Glutamatergic neuron (in vitro differentiated cells): Measurements from ENCODE around the gene APOBEC3H. TPM values are rescaled to one million over a fixed set of nuclear protein-coding genes. Genes with fewer than 3 reads are reported as not detected.

Experiments used
- DNase-seq: peaks from one replicate; pipeline ENCODE4 v3.0.0; 2022
- H3K27ac Mint-ChIP-seq: one replicate; pipeline ENCODE4 v1.8.0; 2020; ENCODE audit warnings: mild to moderate bottlenecking, mixed read lengths, inconsistent platforms; ENCODE audit not compliant: unreplicated experiment
- H3K27me3 Mint-ChIP-seq: one replicate; pipeline ENCODE4 v1.8.0; 2020; ENCODE audit warnings: mild to moderate bottlenecking, moderate library complexity, mixed read lengths, inconsistent platforms; ENCODE audit not compliant: unreplicated experiment
- H3K36me3 Mint-ChIP-seq: one replicate; pipeline ENCODE4 v1.8.0; 2020; ENCODE audit warnings: mild to moderate bottlenecking, mixed read lengths, inconsistent platforms; ENCODE audit not compliant: unreplicated experiment
- H3K4me1 Mint-ChIP-seq: one replicate; pipeline ENCODE4 v1.8.0; 2020; ENCODE audit warnings: mild to moderate bottlenecking, low read depth, mixed read lengths, inconsistent platforms; ENCODE audit not compliant: unreplicated experiment
- H3K4me3 Mint-ChIP-seq: one replicate; pipeline ENCODE4 v1.8.0; 2020; ENCODE audit warnings: mild to moderate bottlenecking, mixed read lengths, inconsistent platforms; ENCODE audit not compliant: unreplicated experiment
- H3K9me3 Mint-ChIP-seq: one replicate; pipeline ENCODE4 v1.8.0; 2020; ENCODE audit warnings: mild to moderate bottlenecking, moderate library complexity, mixed read lengths, inconsistent platforms; ENCODE audit not compliant: unreplicated experiment
- total RNA-seq: library from RNA; stranded (reverse); fragmentation: NEBNext Ultra II Directional; extraction: Animal tissue kit (Norgen Biotek cat#: 25700); gene quantifications from one replicate; pipeline ENCODE4 v1.2.1, GENCODE V29; 2021; ENCODE audit not compliant: unreplicated experiment
- TF ChIP-seq, protein P1 (sequence below): fragments of 200-600 bp; sonication (generic); IDR thresholded peaks from one replicate; pipeline ENCODE4 v1.5.0; 2021; ENCODE audit not compliant: partially characterized antibody, unreplicated experiment

The APOBEC3H gene
- total RNA-seq, 1 donor from 2014 or later, result not detected

DNA sequence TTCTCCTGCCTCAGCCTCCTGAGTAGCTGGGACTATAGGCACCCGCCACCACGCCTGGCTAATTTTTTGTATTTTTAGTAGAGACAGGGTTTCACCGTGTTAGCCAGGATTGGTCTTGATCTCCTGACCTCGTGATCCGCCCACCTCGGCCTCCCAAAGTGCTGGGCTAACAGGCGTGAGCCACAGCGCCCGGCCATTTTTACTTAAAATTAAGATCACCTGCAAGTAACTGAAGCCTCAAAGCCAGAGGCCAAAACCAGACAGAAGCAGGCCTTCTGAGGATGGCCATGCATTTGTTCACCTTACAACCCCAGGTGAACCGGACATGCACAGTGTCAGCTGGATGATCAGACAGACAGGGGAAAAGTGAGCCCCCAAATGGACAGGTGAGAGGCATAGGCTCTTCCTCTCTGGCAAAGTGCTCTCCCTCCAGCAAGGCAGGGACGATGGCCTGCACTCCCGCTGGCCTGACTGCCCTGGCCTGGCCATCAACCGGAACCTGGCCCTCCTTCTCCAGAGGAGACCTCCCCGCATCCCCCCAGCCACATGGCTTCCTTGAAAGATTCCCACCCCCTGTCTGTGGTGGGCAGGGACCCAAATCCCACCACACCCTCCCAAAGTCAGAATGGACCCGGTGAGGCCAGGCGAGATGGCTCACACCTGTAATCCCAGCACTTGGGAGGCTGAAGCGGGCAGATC lies 25.9 kb downstream of the APOBEC3H start:
- H3K9me3 Mint-ChIP-seq, result peaks cover 2% of the 10 kb centered on the region
- H3K4me1 Mint-ChIP-seq, result no peaks in the 10 kb centered on the region
- no peak overlapping the region for H3K27ac Mint-ChIP-seq
- TF ChIP-seq, protein P1, sequence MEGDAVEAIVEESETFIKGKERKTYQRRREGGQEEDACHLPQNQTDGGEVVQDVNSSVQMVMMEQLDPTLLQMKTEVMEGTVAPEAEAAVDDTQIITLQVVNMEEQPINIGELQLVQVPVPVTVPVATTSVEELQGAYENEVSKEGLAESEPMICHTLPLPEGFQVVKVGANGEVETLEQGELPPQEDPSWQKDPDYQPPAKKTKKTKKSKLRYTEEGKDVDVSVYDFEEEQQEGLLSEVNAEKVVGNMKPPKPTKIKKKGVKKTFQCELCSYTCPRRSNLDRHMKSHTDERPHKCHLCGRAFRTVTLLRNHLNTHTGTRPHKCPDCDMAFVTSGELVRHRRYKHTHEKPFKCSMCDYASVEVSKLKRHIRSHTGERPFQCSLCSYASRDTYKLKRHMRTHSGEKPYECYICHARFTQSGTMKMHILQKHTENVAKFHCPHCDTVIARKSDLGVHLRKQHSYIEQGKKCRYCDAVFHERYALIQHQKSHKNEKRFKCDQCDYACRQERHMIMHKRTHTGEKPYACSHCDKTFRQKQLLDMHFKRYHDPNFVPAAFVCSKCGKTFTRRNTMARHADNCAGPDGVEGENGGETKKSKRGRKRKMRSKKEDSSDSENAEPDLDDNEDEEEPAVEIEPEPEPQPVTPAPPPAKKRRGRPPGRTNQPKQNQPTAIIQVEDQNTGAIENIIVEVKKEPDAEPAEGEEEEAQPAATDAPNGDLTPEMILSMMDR, result no peak
- DNase-seq, result no peak
- no peak overlapping the region for H3K4me3 Mint-ChIP-seq
- no peaks in the 10 kb centered on the region for H3K36me3 Mint-ChIP-seq
- H3K27me3 Mint-ChIP-seq, result peaks cover 5% of the 10 kb centered on the region

DNA sequence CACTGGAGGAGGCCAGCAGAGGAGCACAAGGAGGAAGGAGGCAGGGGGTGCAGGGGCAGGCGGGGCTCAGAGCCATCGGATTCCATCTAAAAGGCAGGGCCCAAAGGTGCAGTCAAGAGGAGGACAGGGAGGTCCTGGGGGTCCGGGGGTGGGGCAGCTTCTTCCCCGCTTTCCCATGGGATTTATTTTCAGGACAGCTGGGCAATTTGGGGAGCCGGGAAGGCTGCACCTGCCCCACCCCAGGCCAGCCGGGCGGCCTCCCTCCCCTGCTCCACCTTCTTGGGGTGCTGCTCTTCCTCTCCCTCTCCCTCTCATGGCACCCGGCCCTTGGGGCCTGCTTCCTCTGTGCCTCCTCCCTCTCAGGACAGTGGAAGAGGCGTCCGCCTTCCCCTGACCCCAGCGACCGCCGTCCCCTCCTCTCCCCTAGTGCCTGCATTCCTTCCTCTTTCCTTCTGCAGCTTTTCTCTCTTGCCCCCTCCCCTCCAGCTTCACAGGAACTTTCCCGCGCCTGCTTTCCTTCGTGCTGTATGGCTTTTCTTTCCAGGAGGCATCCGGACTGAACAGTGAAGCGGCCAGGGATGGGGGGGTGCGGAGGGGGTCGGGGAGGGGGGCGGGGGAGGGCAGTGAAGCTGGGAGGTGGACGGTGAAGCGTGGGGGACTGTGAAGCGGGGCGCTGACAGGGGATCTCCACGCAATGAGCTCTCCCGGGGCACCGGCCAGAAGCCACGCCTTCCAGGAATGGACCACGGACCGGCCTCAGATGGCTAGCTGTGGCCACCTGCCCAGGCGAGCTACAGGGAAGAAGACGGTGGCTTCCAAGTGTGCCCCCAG lies 26.9 kb downstream of the APOBEC3H start:
- Mint-ChIP-seq H3K27me3 (peaks cover 5% of the 10 kb centered on the region), H3K36me3 (no peaks in the 10 kb centered on the region), H3K27ac (no peak overlapping the region), H3K4me1 (no peaks in the 10 kb centered on the region), H3K9me3 (no peaks in the 10 kb centered on the region), H3K4me3 (no peak overlapping the region)
- DNase-seq, result no peak
- TF ChIP-seq, protein P1, result no peak

DNA sequence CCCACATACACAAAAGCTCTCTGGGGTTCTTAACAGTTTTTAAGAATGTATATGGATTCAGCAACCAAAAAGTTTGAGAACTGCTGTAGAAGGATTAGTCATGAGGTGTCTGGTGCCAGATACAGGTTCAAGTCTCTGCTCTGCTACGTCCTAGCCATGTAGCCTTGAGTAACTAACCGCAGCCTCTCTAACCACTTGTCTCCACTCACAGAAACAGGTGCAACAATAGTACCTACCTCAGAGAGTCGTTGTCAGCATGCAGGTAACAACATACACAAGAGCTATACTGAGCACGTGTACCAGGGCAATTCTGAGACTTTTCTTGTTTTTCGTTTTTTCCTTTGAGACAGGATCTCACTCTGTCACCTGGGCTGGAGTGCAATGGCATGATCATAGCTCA lies 28.6 kb downstream of the APOBEC3H start:
- Mint-ChIP-seq H3K36me3 (no peaks in the 10 kb centered on the region), H3K4me3 (no peak overlapping the region), H3K9me3 (no peaks in the 10 kb centered on the region), H3K4me1 (peaks cover 3% of the 10 kb centered on the region), H3K27ac (no peak overlapping the region), H3K27me3 (peaks cover 11% of the 10 kb centered on the region)
- no peak for DNase-seq
- TF ChIP-seq, protein P1, result no peak

DNA sequence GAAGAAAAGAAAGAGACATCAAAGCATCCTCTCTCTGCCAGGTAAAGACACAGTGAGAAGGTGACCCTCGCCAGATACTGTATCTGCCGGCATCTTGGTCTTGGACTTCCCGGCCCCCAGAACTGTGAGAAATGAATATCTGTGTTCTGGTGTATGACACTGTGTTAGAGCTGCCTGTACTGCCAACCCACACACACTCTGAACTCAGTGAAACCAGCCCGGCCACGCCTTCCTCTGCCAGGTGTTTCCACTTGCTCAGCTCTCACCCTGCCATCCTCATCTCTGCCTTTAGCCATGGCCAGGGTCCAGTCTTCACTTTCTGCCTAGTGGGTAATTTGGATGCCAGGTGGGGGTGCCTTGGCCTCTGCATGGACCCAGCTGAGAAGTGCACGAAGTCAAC lies 31.5 kb downstream of the APOBEC3H start:
- Mint-ChIP-seq H3K27me3 (peaks cover 15% of the 10 kb centered on the region), H3K27ac (no peak overlapping the region), H3K9me3 (no peaks in the 10 kb centered on the region), H3K36me3 (no peaks in the 10 kb centered on the region), H3K4me1 (peaks cover 14% of the 10 kb centered on the region), H3K4me3 (no peak overlapping the region)
- TF ChIP-seq, protein P1, result no peak
- DNase-seq, result no peak

DNA sequence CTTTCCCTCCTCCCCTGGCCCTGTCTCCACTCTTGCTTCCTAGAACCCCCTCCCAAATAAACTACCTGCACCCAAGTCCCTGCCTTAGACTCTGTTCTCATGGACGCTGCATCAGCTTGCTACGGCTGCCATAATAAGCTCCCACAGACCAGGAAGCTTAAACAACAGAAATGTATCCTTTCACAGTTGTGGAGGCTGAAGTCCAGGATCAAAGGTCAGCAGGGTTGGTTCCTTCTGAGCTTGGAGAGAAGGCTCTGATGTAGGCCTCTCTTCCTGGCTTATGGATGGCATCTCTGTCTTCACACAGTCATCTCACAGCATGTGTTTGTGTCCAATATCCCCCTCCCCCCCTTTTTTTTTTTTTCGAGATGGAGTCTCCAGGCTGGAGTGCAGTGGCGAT lies 32.0 kb downstream of the APOBEC3H start:
- no peak for DNase-seq
- Mint-ChIP-seq H3K9me3 (no peaks in the 10 kb centered on the region), H3K27ac (no peak overlapping the region), H3K36me3 (no peaks in the 10 kb centered on the region), H3K4me3 (no peak overlapping the region), H3K4me1 (peaks cover 14% of the 10 kb centered on the region), H3K27me3 (peaks cover 15% of the 10 kb centered on the region)
- TF ChIP-seq, protein P1, result no peak
